ENCODE results near the gene OAT.

Gene OAT

DNA sequence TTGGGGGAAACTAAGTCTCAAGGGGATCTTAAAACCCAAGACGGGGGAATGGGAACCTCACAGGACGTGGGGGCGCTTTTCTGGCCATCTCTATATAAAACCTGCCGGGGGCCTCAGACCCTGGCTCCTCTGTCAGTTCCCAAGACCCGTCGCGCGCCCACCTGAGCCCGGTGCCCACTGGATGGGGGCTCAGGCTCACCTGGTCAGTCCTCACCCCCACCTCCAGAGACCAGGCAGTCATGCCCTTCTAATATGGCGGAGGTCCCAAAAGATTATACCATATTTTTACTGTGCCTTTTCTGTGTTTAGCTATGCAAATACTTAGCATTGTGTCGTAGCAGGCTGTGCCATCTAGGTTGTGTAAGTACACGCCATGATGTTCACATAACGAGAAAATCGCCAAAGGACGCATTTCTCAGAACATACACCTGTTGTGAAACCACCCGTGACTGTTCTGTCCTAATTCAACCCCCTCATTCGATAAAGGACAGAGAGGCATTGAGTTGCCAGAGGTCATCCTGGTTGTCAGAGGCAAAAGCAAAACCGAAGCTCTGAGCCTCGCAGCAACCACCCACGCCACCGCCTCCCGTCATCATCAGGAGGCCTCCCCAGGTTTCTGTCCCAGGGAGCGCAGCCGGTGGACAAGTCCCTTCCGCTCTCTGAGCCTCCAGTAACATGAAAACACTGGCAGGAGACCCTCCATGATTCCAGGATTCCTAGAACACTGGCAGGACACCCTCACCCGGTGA, 28.9 kb downstream of the OAT start:
- TF ChIP-seq, protein P1, sequence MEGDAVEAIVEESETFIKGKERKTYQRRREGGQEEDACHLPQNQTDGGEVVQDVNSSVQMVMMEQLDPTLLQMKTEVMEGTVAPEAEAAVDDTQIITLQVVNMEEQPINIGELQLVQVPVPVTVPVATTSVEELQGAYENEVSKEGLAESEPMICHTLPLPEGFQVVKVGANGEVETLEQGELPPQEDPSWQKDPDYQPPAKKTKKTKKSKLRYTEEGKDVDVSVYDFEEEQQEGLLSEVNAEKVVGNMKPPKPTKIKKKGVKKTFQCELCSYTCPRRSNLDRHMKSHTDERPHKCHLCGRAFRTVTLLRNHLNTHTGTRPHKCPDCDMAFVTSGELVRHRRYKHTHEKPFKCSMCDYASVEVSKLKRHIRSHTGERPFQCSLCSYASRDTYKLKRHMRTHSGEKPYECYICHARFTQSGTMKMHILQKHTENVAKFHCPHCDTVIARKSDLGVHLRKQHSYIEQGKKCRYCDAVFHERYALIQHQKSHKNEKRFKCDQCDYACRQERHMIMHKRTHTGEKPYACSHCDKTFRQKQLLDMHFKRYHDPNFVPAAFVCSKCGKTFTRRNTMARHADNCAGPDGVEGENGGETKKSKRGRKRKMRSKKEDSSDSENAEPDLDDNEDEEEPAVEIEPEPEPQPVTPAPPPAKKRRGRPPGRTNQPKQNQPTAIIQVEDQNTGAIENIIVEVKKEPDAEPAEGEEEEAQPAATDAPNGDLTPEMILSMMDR (IDR thresholded peaks at IDR 0.05; ENCODE audit: low read length, missing control alignments) = no peak
- DNase-seq (ENCODE audit: low read depth) = no peak
- H3K4me3 ChIP-seq (replicated peaks; ENCODE audit: low read depth, low read length) = no peak overlapping the region

GRCh38 chr10:124388823-124389612, 29.7 kb downstream of the OAT start:
- peak; percentile 80 for DNase-seq (ENCODE audit: low read depth)
- TF ChIP-seq, protein P1 (IDR thresholded peaks at IDR 0.05; ENCODE audit: low read length, missing control alignments) = peak; percentile 68
- H3K4me3 ChIP-seq (replicated peaks; ENCODE audit: low read depth, low read length) = peak overlapping the region; percentile 55

- no peak for DNase-seq (ENCODE audit: low read depth)
- peak overlapping the region; percentile 55 for H3K4me3 ChIP-seq (replicated peaks; ENCODE audit: low read depth, low read length)
- TF ChIP-seq, protein P1 (IDR thresholded peaks at IDR 0.05; ENCODE audit: low read length, missing control alignments) = no peak
Measured at GRCh38 chr10:124388476-124388822, 30.3 kb downstream of the OAT start.

DNA sequence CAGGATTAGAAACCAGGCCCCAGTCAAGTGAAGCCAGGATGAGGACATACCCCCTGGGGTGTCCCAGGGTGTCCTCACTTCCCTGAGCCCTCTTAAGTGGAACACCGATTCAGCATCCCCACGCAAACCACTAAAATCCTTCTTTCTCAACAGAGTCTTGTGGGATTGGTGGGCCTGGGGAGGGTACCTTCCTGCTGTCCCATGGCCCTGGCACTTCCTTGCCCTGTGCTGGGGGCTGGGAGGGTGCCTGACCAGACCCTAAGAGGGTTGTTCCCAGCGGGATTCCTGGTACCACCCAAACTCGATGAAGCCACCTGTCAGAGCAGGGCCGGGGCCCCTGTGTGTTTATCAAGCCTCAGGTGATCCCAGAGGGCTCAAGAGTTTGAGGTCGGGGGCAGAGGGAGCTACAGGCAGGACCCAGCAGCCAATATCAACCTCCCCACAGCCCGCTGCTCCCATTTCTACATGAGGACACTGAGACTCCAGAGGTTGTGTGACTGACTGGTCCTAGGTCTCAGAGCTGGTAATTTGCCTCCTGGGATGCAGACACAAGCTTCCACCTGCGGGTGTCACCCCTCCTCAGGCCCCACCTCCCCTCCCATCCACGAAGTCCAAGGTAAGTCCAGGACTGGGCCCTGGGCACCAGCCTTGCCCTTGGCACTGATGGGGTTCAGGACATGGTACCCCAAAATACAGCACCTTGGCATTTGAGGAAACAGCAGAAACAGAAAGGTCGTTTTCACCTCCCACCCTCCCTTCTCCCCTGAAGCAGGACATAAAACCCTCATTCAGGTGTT, 31.4 kb downstream of the OAT start:
- no peak overlapping the region for H3K4me3 ChIP-seq (replicated peaks; ENCODE audit: low read depth, low read length)
- TF ChIP-seq, protein P1 (IDR thresholded peaks at IDR 0.05; ENCODE audit: low read length, missing control alignments) = no peak
- no peak for DNase-seq (ENCODE audit: low read depth)

DNA sequence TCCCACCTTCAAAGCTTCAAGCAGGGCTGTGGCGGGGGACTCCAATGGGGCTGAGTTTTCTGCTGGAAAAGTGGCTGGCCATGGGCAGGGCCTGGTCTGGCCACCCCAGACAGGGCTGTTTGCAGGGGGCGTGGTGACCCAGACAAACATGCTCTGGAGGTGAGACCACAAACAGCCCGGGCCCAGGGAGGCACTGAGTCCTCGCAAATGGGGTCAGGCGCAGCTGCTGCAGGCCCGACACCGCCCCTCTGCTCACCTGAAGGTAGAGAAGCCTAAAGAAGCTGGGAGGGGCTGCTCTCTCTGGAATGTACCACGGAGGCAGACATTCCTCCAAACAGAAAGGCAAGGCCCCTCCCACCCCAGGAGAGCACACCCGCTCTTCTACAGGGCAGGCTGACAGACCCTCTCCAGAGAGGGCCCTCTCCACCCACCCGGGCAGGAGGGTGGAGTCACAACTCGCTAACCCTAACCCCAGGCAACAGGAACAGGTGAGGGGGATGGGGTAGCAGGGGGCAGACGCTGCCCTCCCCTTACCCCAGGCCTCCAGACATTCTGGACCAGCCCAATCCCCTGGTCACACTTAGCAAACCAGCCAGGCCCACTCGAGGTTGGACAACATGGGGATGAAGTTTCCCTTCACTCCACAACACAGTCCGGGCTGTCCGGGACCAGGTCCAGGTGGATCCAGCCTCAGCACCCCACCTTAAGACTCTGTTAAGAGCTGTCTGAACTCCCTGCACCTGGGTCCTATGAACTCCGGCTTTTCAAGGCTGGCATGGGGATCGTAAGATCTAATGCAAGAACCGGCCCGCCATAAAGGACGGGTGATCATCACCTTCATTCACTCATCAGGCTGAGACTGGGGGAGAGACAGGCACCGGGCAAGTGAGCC, 32.3 kb downstream of the OAT start:
- DNase-seq (ENCODE audit: low read depth) = no peak
- H3K4me3 ChIP-seq (replicated peaks; ENCODE audit: low read depth, low read length) = no peak overlapping the region
- TF ChIP-seq, protein P1 (IDR thresholded peaks at IDR 0.05; ENCODE audit: low read length, missing control alignments) = no peak

DNA sequence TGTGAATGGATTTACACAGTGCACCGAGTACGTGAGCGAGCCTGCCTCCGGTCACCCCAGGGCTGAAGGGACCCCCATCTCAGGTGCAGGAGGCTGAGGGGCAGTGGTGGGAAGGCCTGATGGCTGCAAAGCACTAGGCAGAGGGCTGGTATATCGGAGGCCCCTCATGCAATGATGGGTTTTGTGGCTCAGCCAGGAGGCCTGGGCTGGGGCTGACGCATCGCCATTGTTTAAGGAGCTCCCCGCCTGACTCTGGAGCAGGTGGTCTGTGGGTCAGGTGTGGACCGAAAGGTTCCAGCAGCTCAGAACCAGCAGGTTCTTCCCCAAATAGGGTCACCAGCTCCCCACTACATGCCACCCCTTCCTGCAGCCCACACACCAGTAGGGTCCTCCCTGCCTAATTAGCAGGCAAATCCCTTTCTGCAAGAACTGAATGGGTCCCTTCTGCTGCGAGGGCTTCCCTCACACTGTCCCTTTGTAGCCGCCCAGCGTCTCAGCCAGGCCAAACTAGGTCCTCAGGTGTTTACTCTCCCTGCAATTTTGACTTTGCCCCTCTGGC, 33.0 kb downstream of the OAT start:
- no peak for DNase-seq (ENCODE audit: low read depth)
- H3K4me3 ChIP-seq (replicated peaks; ENCODE audit: low read depth, low read length) = no peak overlapping the region

More for the DNA sequence above, 33.0 kb downstream of the OAT start:
- TF ChIP-seq, protein P1 (IDR thresholded peaks at IDR 0.05; ENCODE audit: low read length, missing control alignments) = no peak

Data from fibroblast of pulmonary artery (primary cell).